DMS153 treated with DMSO at 0.1 percent for 48 hours (cell line): ENCODE data around the gene IL1RAPL2.

Source experiments
- DNase-seq: peaks from one replicate; lab custom pipeline; 2025; ENCODE audit not compliant: unreplicated experiment; lab: John Stamatoyannopoulos, UW

The IL1RAPL2 gene

DNA sequence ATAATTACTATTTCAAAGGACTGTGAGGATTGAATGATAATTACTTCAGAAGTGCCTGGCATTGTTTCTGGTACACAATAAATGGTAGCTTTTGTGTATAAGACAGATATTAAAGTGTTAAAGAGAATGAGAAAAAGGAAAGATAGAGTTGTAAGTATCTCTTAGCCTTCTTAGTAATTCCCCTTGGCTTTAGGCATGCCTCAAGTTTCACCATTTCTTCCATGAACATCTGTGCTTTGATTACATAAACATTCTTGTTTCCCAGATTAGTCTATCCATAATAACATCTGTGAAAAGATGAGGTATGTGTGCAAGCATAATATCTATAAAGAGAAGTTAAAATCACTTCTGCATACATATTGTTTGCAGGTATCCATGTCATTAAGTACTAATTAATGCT, 885.4 kb downstream of the IL1RAPL2 start:
- DNase-seq: no peak

DNA sequence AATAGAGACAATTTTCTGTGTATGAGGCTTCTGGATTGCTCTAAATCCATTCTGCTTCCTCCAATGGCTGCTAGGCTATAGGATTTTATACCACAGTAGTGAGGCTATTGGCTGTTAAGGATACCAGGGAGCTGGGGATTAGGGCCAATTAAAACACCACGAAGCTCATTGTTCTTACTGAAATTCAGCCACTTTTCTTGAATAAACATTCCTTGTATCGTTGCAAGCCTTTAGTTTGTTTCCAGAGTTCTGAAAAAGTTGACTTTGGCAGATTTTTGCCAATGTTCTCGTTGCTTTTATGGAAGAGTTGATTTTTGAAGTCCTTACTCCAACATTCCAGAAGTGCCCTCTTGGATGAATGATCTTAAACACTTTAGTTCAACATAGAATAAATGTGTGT, 892.8 kb downstream of the IL1RAPL2 start:
- no peak for DNase-seq

DNA sequence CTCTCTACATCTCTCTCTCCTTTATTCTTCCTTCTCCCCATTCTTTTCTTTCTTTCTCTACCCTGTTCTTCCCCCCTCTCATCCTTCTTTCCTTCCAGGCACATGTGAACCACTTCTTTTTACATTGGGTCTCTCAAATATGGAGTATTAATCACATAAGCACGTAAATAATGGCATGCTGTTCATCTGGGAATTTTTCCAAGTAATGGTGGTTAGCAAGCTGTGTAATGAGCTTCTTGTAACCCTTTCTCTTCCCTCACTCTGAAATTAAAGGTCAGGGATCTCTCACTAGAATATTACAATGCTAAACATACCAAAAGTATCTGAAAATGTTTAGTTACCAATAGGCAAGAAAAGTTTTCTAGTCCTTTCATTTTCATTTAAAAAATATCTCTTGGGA, 894.4 kb downstream of the IL1RAPL2 start:
- DNase-seq: no peak

DNA sequence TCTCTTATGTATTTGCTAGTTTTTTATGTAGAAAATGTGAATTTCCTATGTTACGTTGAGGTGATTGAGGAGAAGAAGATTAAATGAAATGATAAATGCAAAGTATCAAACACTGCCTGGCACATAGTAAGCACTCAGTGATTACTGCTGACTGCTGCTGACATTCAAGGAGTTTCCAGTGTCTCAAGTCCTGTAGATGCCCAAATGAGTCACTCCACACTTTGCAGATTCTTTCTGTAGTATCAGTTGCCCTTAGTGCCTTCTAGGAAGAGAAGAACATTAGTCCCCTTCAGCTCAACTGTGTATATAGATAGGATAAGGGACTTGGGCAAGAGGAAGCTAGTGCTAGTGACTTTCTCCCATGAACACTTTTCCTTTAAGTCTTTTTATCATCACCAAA, 895.0 kb downstream of the IL1RAPL2 start:
- no peak for DNase-seq

DNA sequence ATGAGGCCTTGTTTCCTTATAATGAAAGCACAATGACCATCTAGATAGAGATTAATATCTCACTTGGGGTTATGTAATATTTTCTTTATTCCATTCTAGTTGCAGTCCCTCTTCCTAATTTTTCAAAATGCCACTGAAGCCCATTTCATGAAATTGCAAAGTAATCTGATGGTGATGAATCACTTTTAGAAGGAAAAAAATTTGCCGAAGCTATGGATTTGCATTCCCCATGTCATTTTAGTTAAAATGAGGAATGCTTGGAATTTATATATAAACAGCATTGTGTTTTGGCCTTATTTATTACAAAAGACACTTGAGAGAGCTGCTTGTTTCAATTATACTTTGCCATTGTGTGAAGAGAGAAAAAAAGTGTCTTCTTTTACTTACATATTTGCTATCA, 896.2 kb downstream of the IL1RAPL2 start:
- no peak for DNase-seq

DNA sequence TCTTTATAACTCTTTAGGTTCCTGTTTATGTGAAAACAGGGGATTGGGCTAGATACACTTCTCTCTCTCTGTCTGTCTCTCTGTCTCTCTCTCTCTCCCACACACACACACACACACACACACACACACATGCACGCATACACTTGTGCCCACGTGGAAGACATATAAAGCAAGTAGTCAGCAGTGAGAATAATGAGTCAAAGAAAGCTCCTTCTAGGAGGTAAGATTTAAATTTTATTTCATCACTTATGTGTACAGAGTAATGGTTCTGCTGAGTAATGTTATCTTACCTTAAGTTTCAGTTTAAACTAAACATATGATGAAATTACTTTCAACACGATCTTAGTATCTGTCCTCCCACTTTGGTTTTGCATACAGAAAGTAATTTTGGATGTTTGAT, 897.5 kb downstream of the IL1RAPL2 start:
- no peak for DNase-seq

DNA sequence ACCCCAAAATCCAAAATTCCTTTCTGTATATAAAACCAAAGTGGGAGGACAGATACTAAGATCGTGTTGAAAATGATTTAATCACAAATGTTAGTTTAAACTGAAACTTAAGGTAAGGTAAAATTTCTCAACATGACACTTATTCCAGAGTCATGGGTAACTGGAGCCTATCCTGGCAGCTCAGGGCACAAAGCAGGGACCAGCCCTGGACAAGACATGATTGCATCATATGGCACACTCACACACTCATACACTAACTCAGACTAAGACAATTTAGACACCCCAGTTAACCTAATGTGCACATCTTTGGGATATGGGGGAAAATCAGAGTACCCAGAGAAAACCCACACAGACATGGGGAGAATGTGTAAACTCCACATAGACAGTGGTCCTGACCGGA, 898.6 kb downstream of the IL1RAPL2 start:
- no peak for DNase-seq

DNA sequence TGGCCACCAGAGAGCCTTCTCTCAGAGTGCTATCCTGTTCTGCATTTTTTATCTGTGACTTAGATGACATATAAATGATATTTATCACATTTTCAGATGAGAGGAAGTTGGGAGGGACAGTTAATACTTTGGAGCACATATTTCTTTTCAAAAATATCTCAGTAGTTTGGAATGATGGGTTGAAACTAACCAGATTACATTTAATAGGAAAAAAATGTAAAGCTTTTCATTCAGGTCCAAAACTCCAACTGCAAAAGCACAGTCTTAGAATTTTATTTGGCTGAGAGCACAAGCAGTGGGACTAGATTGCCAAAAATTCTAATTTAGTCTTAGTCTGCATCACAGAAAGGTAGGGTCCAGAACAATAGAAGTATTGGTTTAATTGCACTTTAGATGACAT, 902.7 kb downstream of the IL1RAPL2 start:
- DNase-seq: no peak

DNA sequence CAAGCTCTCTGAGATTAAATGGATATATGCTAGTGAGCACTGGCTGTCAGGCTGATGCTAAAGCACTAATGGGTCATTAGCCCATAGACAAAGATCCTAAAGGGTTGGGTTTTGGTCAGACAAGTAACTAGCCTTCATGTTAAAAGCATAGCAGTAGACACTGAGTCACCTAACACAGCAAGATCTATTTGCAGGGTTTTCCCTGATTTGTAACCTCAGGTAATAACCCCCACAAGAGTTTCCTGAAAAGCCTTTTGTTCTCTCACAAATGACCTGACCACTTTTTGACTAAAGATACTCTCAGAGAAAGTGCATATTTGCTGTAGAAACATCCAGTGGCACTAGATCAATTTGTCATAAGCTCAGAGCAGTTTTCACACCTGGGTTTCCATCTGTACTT, 905.6 kb downstream of the IL1RAPL2 start:
- no peak for DNase-seq

DNA sequence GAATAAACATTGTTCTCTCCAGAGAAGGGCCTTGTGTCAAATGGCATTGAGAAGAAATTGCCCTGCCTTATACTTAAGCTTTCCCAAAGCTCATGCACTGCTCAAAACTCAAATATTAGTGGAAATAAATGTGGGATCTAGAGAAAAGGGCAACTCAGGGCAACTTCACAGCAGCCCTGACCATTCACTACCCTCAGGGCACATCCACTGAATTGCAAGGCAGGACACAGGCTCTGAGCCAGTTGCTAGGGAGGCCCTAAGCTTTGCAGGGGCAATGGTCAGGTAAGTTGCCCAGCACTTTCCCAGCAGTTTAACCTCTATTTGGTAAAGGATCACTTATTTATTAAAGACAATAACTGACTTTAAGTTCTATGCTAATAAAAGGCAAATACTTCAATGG, 909.8 kb downstream of the IL1RAPL2 start:
- no peak for DNase-seq

DNA sequence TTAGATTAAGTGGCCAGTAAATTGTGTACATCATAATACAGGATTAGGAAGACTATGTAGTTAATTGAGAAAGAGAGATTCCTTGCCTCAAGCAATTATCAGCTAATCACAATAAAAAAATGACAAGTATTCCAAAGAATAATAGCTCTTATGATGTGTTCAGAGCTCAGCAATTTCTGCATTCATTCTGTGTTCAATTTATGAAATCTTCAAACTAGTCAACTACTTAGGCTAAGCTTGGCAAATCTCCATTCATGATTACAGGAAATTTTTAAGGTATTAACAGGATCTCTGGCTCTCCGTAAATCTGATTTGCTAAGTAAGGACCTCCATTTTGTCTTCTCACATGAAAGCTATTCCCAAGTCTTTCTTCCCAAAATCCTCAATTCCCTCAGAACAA, 911.4 kb downstream of the IL1RAPL2 start:
- DNase-seq: no peak

DNA sequence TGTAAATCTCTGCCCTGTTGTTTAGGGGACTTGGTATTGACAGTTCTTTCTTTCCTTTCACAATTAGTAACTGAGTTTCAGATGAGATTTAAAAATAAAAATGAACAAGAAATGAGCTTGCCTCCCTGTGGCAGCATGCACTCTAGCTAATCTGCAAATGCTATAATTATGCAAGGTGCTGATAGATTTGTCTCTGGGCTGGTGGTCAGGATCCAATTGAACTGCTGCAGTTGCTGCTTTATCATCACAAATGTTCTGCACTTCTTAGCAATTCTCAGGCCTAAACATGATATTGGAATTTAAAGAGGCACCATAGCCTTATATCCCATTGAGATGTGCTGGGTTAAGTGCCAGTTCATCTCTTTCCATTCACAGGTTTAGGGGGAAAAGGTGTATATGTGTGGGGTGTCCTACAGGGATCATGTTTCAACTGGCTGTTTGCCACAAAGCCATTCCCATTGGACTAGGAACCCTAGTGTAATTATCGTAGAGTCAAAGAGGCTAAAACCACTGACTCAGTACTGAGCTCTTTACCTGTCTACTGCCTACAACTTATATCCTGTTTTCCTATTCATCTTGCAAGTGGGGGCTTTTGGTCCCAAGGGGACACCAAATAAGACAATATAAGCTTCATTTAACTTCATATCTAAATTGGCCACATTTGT, 914.8 kb downstream of the IL1RAPL2 start:
- no peak for DNase-seq

DNA sequence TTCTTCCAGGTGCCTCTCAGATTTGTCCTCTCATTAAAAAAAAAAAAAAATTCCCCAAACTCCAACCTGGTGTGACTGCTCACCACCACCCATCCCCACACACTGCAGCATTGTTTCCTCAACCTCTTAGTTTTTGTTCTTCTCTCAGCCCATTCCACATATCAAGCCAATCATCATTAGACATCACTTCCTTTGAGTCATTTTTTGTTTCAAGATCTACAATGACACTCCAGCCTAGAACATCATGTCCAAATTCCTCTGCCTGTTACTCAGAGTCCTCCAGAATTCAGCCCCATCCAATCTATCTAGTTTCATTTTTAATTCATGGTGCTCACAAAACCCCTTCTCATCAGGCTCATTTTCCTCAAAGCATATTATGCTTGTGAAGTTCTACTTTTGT, 917.0 kb downstream of the IL1RAPL2 start:
- DNase-seq: no peak

DNA sequence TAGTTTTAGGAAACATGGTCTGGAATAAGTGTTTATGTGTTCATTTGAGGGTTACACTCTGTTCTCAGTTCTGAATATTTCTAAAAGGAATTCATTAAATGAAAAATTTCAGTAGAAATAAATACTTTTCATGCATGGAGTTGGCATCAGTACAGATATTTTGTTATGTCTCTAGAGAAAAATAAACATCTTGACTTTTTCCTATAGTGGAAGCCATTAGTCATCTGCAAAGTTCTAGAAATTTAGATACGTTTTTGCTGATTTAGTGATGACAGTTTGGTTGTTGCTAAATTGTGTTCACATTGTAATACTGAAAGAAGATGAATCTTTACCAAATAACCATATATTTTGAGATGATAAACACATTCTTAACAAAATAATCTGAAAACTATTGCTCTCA, 922.7 kb downstream of the IL1RAPL2 start:
- no peak for DNase-seq

DNA sequence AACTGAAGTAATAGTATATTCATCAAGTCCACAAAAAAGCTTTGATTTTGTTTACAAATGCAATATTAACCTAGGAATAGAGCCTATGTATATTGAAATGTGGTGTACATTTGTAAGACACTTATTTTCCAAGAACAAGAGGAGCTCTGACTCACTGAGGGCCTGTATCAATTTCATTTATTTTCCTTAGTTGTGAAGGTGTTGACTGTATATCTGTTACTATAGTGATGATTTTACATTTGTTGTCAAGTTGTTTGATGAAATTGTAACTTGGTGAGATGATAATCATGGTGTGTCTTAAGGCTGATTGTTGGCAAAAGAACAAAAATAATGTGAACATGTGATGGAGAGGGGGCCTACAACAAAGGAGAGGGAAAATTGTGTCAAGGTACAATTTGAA, 929.4 kb downstream of the IL1RAPL2 start:
- DNase-seq: no peak

DNA sequence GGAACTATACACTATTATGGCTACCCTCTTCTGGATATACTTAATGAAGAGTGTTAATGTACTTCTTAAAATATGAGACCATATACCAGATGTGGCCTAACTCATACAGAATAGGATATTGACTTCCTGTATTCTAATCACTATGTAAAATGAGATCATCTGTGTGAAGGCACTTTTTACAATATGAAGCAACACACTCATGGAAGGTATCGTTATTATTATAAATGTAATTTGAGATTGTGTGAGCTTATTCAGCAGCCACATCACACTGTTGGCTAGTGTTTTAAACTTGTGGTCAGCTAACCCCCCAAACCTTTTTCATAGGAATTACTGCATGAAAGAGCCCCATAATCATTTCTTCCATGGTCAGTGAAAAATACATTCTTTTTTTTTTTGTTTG, 936.3 kb downstream of the IL1RAPL2 start:
- no peak for DNase-seq

DNA sequence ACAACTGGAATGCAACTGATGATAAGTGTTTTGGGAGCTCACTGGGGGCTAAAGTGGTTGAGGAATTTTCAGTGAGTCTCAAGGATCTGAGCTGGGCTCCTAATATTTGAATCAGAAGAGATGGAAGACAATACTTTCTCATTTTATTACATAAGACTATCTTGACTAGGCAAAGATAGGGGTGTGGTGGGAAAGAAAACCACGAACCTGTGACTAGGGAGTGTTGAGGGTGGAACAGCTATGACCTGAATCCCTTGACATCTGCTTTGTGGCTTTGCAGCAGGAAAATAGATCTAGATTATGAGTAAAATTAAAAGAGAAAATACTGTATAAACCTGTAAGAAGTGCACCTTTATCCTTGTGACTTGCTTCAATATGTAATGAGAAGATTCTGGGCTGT, 949.6 kb downstream of the IL1RAPL2 start:
- no peak for DNase-seq

DNA sequence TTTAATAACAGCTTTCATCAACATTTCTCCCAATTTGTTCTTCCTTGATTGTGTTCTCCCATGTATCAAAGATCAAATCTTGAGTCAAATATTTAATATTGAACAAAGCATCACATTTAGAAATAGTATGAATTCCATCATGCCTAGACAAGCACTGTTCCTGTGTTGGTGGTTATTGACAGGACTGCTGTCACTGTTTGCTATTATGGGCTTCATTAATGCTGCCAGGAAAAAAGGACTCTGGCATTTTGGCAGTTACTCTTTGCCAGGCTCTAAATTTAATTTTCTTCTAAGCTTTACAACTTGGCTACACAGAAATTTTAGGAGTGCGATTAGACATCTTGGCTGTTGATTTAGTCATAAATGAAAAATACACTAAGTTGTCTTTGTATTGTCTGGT, 960.4 kb downstream of the IL1RAPL2 start:
- no peak for DNase-seq

DNA sequence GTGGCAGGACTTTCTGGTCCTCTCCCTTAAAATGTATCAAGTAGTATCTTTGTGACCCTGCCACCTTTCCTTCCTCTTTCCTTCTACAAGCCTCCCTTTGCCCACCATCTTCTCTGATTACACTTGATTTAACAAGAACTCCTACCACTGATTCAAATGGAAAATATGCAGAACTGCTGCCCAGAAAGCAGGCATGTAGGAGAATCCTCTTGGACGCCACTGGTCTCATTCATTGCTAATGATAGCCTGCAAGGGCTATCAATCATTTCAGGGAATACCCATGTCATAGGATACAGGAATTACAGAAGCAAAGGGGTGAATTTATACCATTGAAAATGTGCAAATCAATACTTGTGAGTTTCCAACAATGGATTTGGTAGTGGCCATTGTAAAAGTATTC, 961.8 kb downstream of the IL1RAPL2 start:
- no peak for DNase-seq

DNA sequence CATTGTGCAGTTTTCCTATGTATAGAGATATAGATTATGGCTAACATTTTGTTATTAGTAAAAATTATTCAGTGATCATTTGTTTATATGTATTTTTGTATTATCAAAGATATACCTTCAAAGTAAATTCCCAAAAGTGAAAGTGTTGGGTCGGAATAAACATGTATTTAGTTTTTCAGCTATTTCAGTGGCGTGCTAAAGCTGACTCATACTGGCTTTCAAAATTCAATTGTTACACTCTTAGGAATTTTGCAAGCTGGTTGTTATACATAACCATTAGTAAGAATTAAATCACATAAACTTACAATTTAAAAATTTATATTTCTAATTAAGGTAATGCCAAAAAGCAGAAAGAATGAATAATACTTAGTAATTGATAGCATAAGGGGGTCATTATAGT, 968.0 kb downstream of the IL1RAPL2 start:
- no peak for DNase-seq

DNA sequence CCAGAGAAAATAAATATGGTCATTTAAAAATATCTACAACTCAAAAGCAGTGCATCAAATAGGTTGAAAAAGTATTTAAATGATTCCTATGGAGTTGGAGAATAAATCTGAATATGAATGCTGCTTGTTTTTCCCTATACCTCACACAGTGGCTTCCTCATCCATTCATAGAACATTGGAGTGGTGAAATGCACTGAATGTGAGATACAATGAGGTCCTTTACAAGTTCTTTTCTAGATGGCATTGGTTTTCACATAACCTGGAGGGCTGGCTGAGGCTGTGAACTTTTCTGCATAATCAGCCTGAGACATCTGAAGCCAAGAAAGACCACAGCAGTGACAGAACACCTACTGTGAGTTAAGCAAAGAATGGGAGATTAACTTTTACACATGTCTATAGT, 977.3 kb downstream of the IL1RAPL2 start:
- DNase-seq: no peak

DNA sequence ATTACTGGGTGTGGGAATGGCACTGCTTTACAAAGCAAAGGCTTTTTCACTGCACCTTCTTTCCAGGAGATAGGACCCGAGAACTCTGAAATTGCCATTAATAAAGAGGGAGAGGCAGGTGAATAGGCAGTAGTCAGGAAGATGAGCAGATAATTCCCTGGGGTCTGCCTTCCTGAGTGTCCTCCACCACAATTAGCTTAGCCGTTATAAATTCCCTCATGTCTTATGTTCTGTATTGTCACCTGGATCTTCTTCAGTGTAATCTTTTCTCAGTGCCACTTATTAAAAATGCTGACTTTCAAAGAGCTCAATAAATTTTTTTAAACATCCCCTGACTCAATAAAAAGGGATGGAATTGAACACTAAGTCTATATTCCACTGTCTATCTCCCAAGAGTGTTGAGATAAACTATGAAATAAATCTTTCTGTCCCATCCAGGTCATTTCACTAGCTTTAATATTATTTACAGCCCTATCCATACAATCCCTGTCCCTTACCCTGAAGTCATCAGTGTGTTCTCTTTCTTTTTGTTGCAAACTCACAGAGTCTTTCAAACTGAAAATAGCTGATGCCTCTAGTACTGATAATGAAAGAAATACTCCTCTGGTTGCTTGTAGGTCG, 984.2 kb downstream of the IL1RAPL2 start:
- DNase-seq: no peak

DNA sequence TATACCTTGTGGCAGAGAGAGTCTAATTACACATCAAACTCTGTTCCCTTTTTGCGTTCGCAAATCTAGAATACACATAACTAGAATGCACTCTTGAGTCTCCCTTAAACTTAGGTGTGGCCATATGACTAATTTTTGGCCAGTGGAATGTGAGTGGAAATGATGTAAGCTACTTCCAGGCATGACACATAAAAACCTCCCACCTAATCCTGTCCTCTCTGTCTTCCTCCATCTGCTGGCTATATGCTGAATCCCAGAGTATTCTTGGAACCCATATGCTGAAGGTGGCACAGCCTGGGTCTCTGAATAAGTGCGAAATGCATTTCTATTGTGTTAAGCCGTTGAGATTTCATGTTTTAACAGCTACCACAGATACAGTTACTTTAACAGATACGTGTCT, 986.4 kb downstream of the IL1RAPL2 start:
- no peak for DNase-seq
